Trophoblast cell (in vitro differentiated cells and primary cell): Measurements from ENCODE around the gene ATP6V1A.
A peak's percentile ranks its signal among the peaks of the same experiment; 100 is the strongest.

ENCODE experiments used
- DNase-seq, 2 donors: peaks; one replicate each; pipeline ENCODE4 v3.0.0-alpha.2; 2016
- H2AFZ ChIP-seq: 2 replicates; pipeline ENCODE4 v1.6.1; 2013; ENCODE audit warnings: low read length, moderate library complexity, mild to moderate bottlenecking; ENCODE audit not compliant: insufficient read depth, poor library complexity
- H2AK5ac ChIP-seq: 2 replicates; pipeline ENCODE4 v1.6.1; 2013; ENCODE audit warnings: mild to moderate bottlenecking, low read length
- H2BK120ac ChIP-seq: 2 replicates; pipeline ENCODE4 v1.6.1; 2013; ENCODE audit warnings: low read length, mild to moderate bottlenecking, moderate library complexity; ENCODE audit not compliant: insufficient read depth, poor library complexity
- H2BK12ac ChIP-seq: 2 replicates; pipeline ENCODE4 v1.6.1; 2013; ENCODE audit warnings: mild to moderate bottlenecking, low read length, moderate library complexity
- H2BK5ac ChIP-seq: 2 replicates; pipeline ENCODE4 v1.6.1; 2013; ENCODE audit warnings: low read length, low read depth, moderate library complexity, mild to moderate bottlenecking; ENCODE audit not compliant: poor library complexity
- H3K14ac ChIP-seq: 2 replicates; pipeline ENCODE4 v1.6.1; 2013; ENCODE audit warnings: mild to moderate bottlenecking, low read length
- H3K18ac ChIP-seq: 2 replicates; pipeline ENCODE4 v1.6.1; 2013; ENCODE audit warnings: mild to moderate bottlenecking, low read length
- H3K23ac ChIP-seq: 2 replicates; pipeline ENCODE4 v1.6.1; 2013; ENCODE audit warnings: low read length
- H3K27ac ChIP-seq: 2 replicates; pipeline ENCODE4 v1.5.1; 2013; ENCODE audit warnings: low read depth, mild to moderate bottlenecking, inconsistent platforms, low read length, moderate library complexity
- H3K27me3 ChIP-seq: 2 replicates; pipeline ENCODE4 v1.6.1; 2013; ENCODE audit warnings: inconsistent platforms, mild to moderate bottlenecking, low read length, moderate library complexity; ENCODE audit not compliant: insufficient read depth
- H3K36me3 ChIP-seq, 2 experiments: 1 replicate in 1 of 2; 2 replicates in 1 of 2; pipeline ENCODE4 v1.6.1; 2013; ENCODE audit warnings: low read length in 2 of 2, mild to moderate bottlenecking in 2 of 2, moderate library complexity in 1 of 2; ENCODE audit not compliant: insufficient read depth in 2 of 2, control insufficient read depth in 1 of 2
- H3K4ac ChIP-seq: 2 replicates; pipeline ENCODE4 v1.6.1; 2013; ENCODE audit warnings: low read depth, mild to moderate bottlenecking, low read length, moderate library complexity
- H3K4me1 ChIP-seq, 2 experiments: 1 replicate in 1 of 2; 2 replicates in 1 of 2; pipeline ENCODE4 v1.6.1; 2013; ENCODE audit warnings: low read length in 2 of 2, mild to moderate bottlenecking in 2 of 2, moderate library complexity in 1 of 2; ENCODE audit not compliant: insufficient read depth in 2 of 2, control insufficient read depth in 1 of 2
- H3K4me2 ChIP-seq: 2 replicates; pipeline ENCODE4 v1.6.1; 2013; ENCODE audit warnings: inconsistent platforms, mild to moderate bottlenecking, low read length, moderate library complexity
- H3K4me3 ChIP-seq: 2 replicates; pipeline ENCODE4 v1.5.1; 2013; ENCODE audit warnings: mild to moderate bottlenecking, low read depth, low read length, inconsistent platforms
- H3K79me1 ChIP-seq: one replicate; pipeline ENCODE4 v1.6.1; 2013; ENCODE audit warnings: low read length
- H3K79me2 ChIP-seq: 2 replicates; pipeline ENCODE4 v1.6.1; 2013; ENCODE audit warnings: low read length, mild to moderate bottlenecking; ENCODE audit not compliant: control insufficient read depth, insufficient read depth, poor library complexity
- H3K9ac ChIP-seq: 2 replicates; pipeline ENCODE4 v1.6.1; 2013; ENCODE audit warnings: mild to moderate bottlenecking, low read length
- H3K9me3 ChIP-seq: 2 replicates; pipeline ENCODE4 v1.6.1; 2013; ENCODE audit warnings: low read depth, mild to moderate bottlenecking, control low read depth, inconsistent platforms, low read length; ENCODE audit not compliant: insufficient read depth
- H4K12ac ChIP-seq: 2 replicates; pipeline ENCODE4 v1.6.1; 2013; ENCODE audit warnings: low read depth, mild to moderate bottlenecking, low read length, moderate library complexity
- H4K8ac ChIP-seq: 2 replicates; pipeline ENCODE4 v1.6.1; 2013; ENCODE audit warnings: low read depth, mild to moderate bottlenecking, low read length, moderate library complexity
- H4K91ac ChIP-seq: one replicate; pipeline ENCODE4 v1.6.1; 2013; ENCODE audit warnings: low read depth, mild to moderate bottlenecking, low read length, moderate library complexity
- WGBS: extraction: QIAGEN DNeasy Blood & Tissue Kit; methylation state at CpG from one replicate; pipeline ENCODE4 v1.1.7; 2013; ENCODE audit warnings: missing lambda C conversion rate; ENCODE audit not compliant: insufficient read length, insufficient coverage; ENCODE audit errors: extremely low coverage; 5-methylcytosine and 5-hydroxymethylcytosine counted together

The ATP6V1A gene

DNA sequence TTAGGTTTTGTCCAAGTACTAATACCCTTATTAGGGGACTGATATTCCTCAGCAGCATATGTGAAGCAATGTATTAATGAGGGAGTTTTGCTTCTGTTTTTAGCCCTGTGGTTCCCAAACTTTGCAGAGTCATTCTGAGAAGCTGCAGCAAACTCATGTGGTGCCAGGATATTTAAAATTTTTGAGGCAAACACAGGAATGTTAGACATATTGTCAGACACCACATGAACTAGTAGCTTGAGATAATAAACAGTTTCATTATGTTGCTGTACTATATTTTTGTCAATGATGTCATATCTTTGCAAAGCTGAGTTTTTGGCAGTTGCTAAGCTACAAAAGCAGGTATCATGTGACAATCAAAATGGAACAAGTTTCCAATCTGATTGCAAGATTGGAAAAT lies 36.6 kb downstream of the ATP6V1A start:
- no peak overlapping the region for H4K12ac ChIP-seq
- no peak overlapping the region for H3K4ac ChIP-seq
- no peak overlapping the region for H2BK12ac ChIP-seq
- H3K9ac ChIP-seq, result no peak overlapping the region
- H3K4me1 ChIP-seq, result peaks cover 2% of the 10 kb centered on the region in 2 experiments
- no peaks in the 10 kb centered on the region for H3K79me1 ChIP-seq
- H3K4me2 ChIP-seq, result no peak overlapping the region
- no peak overlapping the region for H3K14ac ChIP-seq
- H4K91ac ChIP-seq, result no peak overlapping the region
- peak in 1 of 2 donors; percentile 7 for DNase-seq
- no peak overlapping the region for H3K18ac ChIP-seq
- no peak overlapping the region for H3K4me3 ChIP-seq
- no peak overlapping the region for H2BK5ac ChIP-seq
- no peaks in the 10 kb centered on the region for H3K79me2 ChIP-seq
- no peaks in the 10 kb centered on the region for H3K27me3 ChIP-seq
- no peak overlapping the region for H2AK5ac ChIP-seq
- no peak overlapping the region for H2BK120ac ChIP-seq
- H3K9me3 ChIP-seq, result no peaks in the 10 kb centered on the region
- H2AFZ ChIP-seq, result no peak overlapping the region
- no peak overlapping the region for H3K23ac ChIP-seq
- H3K27ac ChIP-seq, result no peak overlapping the region
- no peak overlapping the region for H4K8ac ChIP-seq
- H3K36me3 ChIP-seq, result peaks cover 1 to 5% of the 10 kb centered on the region in 2 experiments

DNA sequence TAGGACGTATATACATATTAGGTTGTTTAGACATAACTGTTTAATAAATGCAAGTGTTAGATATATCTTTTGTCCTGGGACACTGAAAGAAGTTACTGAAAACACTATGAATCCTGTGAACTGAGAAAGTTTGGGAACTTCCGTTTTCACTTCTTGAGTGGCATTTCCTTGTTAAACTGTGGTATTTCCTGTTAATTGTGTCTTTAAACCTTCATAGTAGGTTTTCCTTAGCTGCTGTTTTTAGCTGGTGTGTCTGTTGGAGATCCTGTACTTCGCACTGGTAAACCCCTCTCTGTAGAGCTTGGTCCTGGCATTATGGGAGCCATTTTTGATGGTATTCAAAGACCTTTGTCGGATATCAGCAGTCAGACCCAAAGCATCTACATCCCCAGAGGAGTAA lies 37.1 kb downstream of the ATP6V1A start:
- Histone ChIP-seq H3K4me1 (peaks cover 2% of the 10 kb centered on the region in 2 experiments), H3K9me3 (no peaks in the 10 kb centered on the region), H3K27ac (peak overlapping the region; percentile 53), H3K79me2 (no peaks in the 10 kb centered on the region), H3K4me2 (no peak overlapping the region), H3K27me3 (no peaks in the 10 kb centered on the region), H3K9ac (no peak overlapping the region), H4K91ac (no peak overlapping the region), H3K36me3 (peaks cover 1 to 5% of the 10 kb centered on the region in 2 experiments), H2BK120ac (no peak overlapping the region), H2AK5ac (no peak overlapping the region), H2AFZ (no peak overlapping the region), H4K8ac (no peak overlapping the region), H3K79me1 (no peaks in the 10 kb centered on the region), H3K14ac (no peak overlapping the region), H3K23ac (no peak overlapping the region), H3K4me3 (no peak overlapping the region), H2BK5ac (no peak overlapping the region), H4K12ac (no peak overlapping the region), H2BK12ac (no peak overlapping the region), H3K18ac (no peak overlapping the region), H3K4ac (no peak overlapping the region)
- WGBS, result no CpG with 5 or more reads among the region's 4 CpGs
- no peak for DNase-seq

DNA sequence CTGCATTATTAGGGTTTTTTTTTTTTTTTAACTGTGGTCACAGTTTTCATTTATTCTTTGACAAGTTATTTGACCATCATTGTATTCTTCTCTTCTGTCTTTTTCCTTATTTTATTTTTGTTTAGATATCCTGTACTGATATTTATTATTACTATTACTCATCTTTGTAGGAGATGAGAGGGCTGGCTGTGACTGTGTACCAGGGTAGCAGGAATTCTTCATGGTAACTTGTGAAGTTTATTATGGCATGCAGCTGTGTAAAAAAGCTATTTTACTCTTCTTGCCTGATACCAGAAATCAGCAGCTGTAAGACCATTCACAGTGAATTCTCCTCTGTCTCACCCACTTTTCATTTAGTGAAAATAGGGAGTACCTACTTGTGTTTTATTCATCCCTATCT lies 44.5 kb downstream of the ATP6V1A start:
- Histone ChIP-seq H3K9ac (no peak overlapping the region), H4K91ac (no peak overlapping the region), H2AK5ac (no peak overlapping the region), H3K27me3 (no peaks in the 10 kb centered on the region), H3K4me2 (no peak overlapping the region), H3K14ac (no peak overlapping the region), H3K4me1 (no peaks in the 10 kb centered on the region), H2BK120ac (no peak overlapping the region), H3K79me2 (no peaks in the 10 kb centered on the region), H3K23ac (no peak overlapping the region), H3K4ac (no peak overlapping the region), H4K8ac (no peak overlapping the region), H2AFZ (no peak overlapping the region), H3K9me3 (no peaks in the 10 kb centered on the region), H3K79me1 (no peaks in the 10 kb centered on the region), H2BK5ac (no peak overlapping the region), H3K4me3 (no peak overlapping the region), H3K36me3 (peaks cover 8 to 15% of the 10 kb centered on the region in 2 experiments), H2BK12ac (no peak overlapping the region), H4K12ac (no peak overlapping the region), H3K18ac (no peak overlapping the region), H3K27ac (no peak overlapping the region)
- DNase-seq, result no peak

DNA sequence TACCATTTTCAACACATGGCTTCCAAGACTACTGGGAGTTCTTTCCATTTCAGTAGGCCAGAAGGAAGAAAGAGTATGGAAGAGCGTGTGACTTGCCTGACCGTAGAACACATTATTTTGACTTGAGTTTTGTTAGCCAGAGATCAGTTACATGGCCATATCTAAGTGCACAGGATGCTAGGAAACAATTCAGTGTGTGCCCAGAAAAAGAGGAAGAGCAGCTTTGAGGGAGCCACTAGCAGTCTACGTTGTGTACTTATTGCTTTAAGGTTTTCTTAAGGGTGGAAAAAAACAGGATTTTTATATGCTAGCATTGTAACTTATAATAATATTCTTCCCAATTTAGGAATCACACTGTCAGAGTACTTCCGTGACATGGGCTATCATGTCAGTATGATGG lies 47.7 kb downstream of the ATP6V1A start:
- Histone ChIP-seq H4K12ac (no peak overlapping the region), H3K27ac (no peak overlapping the region), H4K91ac (no peak overlapping the region), H2AFZ (no peak overlapping the region), H3K9me3 (no peaks in the 10 kb centered on the region), H3K79me1 (no peaks in the 10 kb centered on the region), H3K4me1 (no peaks in the 10 kb centered on the region), H3K27me3 (no peaks in the 10 kb centered on the region), H2BK5ac (no peak overlapping the region), H3K4me3 (no peak overlapping the region), H3K18ac (no peak overlapping the region), H3K79me2 (no peaks in the 10 kb centered on the region), H3K23ac (no peak overlapping the region), H3K36me3 (peaks cover 11 to 16% of the 10 kb centered on the region in 2 experiments), H3K14ac (no peak overlapping the region), H2BK120ac (no peak overlapping the region), H2AK5ac (no peak overlapping the region), H2BK12ac (no peak overlapping the region), H3K4ac (no peak overlapping the region), H4K8ac (no peak overlapping the region), H3K9ac (no peak overlapping the region), H3K4me2 (no peak overlapping the region)
- no CpG with 5 or more reads among the region's 4 CpGs for WGBS
- DNase-seq, result no peak
